Left ventricle myocardium superior (tissue), 1 donor: ENCODE measurements around the gene GLUL. TPM values are rescaled to one million over a fixed set of nuclear protein-coding genes. Genes with fewer than 3 reads are reported as not detected.
A peak's percentile ranks its signal among the peaks of the same experiment; 100 is the strongest.
"Not testable (repeated sequence)": the region's sequence is repeated elsewhere in the genome, so short reads cannot be mapped to it uniquely, and the experiment has no call there.

Source experiments
- ATAC-seq: fragments of 200-7000 bp; cut with Tn5 transposase; one replicate; pipeline ENCODE4 v1.9.1; 2020; ENCODE audit warnings: mild to moderate bottlenecking, moderate library complexity
- DNase-seq: peaks from one replicate; pipeline ENCODE4 v3.0.0-alpha.2; 2020
- intact Hi-C: fragments of 100-400 bp; cut with micrococcal nuclease; formaldehyde crosslinking; loops from one replicate; pipeline ENCODE4 v1.11.0; 2022
- total RNA-seq: library from RNA; stranded (reverse); fragmentation: NEBNext Ultra II Directional; extraction: Animal tissue kit (Norgen Biotek cat#: 25700); gene quantifications from one replicate; pipeline ENCODE4 v1.2.1, GENCODE V29; 2021
- donor health status: DM: no; HTN: yes; CAD: no; lungs with severe emphysema.

The GLUL gene
- total RNA-seq, 1 donor from 2014 or later, result 377 TPM

- intact Hi-C loops, result no loop called here
- ATAC-seq, result peak; percentile 81
- no peak for DNase-seq
Observed at GRCh38 chr1:182337736-182338571, 53.6 kb downstream of the GLUL start.

- intact Hi-C loops, result no loop called here
- ATAC-seq (no peak), DNase-seq (no peak)
Observed at GRCh38 chr1:182335771-182336566, 55.6 kb downstream of the GLUL start.

- DNase-seq, intact Hi-C loops, ATAC-seq: not testable (repeated sequence)
Observed at GRCh38 chr1:182333071-182333571, 58.5 kb downstream of the GLUL start.

- ATAC-seq, result no peak
Observed at GRCh38 chr1:182332261-182333060, 59.1 kb downstream of the GLUL start.

More at GRCh38 chr1:182332261-182333060, 59.1 kb downstream of the GLUL start:
- DNase-seq, result no peak
- intact Hi-C loops, result no loop called here

Other genes with a start within 250 kb of the GLUL start
- not detected for gene TEDDM1, start 8.9 kb upstream of the GLUL start, total RNA-seq
- not detected for gene RGSL1, start 58.4 kb upstream of the GLUL start, total RNA-seq
- gene RNASEL, start 197.5 kb upstream of the GLUL start, total RNA-seq, result 2.7 TPM
- gene RGS16, start 212.6 kb upstream of the GLUL start, total RNA-seq, result 1.1 TPM